Measurements from ENCODE around the gene TEX50. TPM values are rescaled to one million over a fixed set of nuclear protein-coding genes. Genes with fewer than 3 reads are reported as not detected.
"Not testable (repeated sequence)": the region's sequence is repeated elsewhere in the genome, so short reads cannot be mapped to it uniquely, and the experiment has no call there.

TEX50 gene
- total RNA-seq, 1 experiment from 2014 or later, result not detected

- H3K27me3 ChIP-seq (ENCODE audit: insufficient read depth, low read length); H3K4me1 ChIP-seq (ENCODE audit: control insufficient read depth in 1 of 2, insufficient read depth in 2 of 2, low read length in 2 of 2); H3K4me2 ChIP-seq (ENCODE audit: low read length); ATAC-seq; CTCF ChIA-PET; H3K79me2 ChIP-seq (ENCODE audit: insufficient read depth, low read length); H4K20me1 ChIP-seq (ENCODE audit: insufficient read depth); DNase-seq (ENCODE audit: low read depth, low spot score); POLR2A ChIA-PET; BruUV-seq (replicated peaks); RAD21 ChIA-PET (ENCODE audit: low non-redundant PET in 1 of 2, low total read pairs in 2 of 2, uncharacterized antibody in 2 of 2, unreplicated experiment in 2 of 2); intact Hi-C loops (cut with micrococcal nuclease); H3K36me3 ChIP-seq (ENCODE audit: control insufficient read depth in 1 of 2, insufficient read depth in 2 of 2, low read length in 2 of 2); H3K9me3 ChIP-seq (ENCODE audit: control insufficient read depth in 1 of 2, insufficient read depth in 1 of 2, low read depth in 1 of 2, low read length in 2 of 2); H2AFZ ChIP-seq (ENCODE audit: low read depth, low read length, poor library complexity, severe bottlenecking); H3K9me2 ChIP-seq (ENCODE audit: insufficient read depth); H3K9ac ChIP-seq (ENCODE audit: low read length); H3K4me3 ChIP-seq (replicated peaks in 1 of 2; ENCODE audit: low read depth in 1 of 2, low read length in 2 of 2); H3K27ac ChIP-seq (ENCODE audit: low read depth, low read length): not testable (repeated sequence)
Observed at GRCh38 chr1:173680152-173680551, 45.0 kb downstream of the TEX50 start.

GRCh38 chr1:173682184-173682583 is 47.0 kb downstream of the TEX50 start:
- RAD21 ChIA-PET (ENCODE audit: low non-redundant PET in 1 of 2, low total read pairs in 2 of 2, uncharacterized antibody in 2 of 2, unreplicated experiment in 2 of 2), result no interaction called here
- POLR2A ChIA-PET, result no interaction called here
- no peaks in the 10 kb centered on the region for H3K36me3 ChIP-seq (ENCODE audit: control insufficient read depth in 1 of 2, insufficient read depth in 2 of 2, low read length in 2 of 2)
- no peak overlapping the region for H3K9ac ChIP-seq (ENCODE audit: low read length)
- BruUV-seq (replicated peaks), result no TSS peak
- no peak for TF ChIP-seq JUND (IDR thresholded peaks at IDR 0.05)
- no peak for TF ChIP-seq ATF3 (IDR thresholded peaks at IDR 0.05)
- no peak for TF ChIP-seq ELF1 (IDR thresholded peaks at IDR 0.05; ENCODE audit: borderline replicate concordance, low read depth)
- TF ChIP-seq CBX3 (IDR thresholded peaks at IDR 0.05; ENCODE audit: low read depth), result no peak
- no peak for TF ChIP-seq ZBTB33 (IDR thresholded peaks at IDR 0.05; ENCODE audit: extremely low read depth, insufficient replicate concordance, low read length)
- no peak for TF ChIP-seq POLR2A (IDR thresholded peaks at IDR 0.05; ENCODE audit: borderline replicate concordance, extremely low read depth, insufficient read depth, insufficient read length)
- H3K27ac ChIP-seq (ENCODE audit: low read depth, low read length), result no peak overlapping the region
- no peak overlapping the region for H3K4me3 ChIP-seq (replicated peaks in 1 of 2; ENCODE audit: low read depth in 1 of 2, low read length in 2 of 2)
- no peak overlapping the region for H3K4me2 ChIP-seq (ENCODE audit: low read length)
- CTCF ChIA-PET, result interaction anchor here (1.1 kb wide), 1 partner anchor 13 kb away, joined by 3 read pairs; no protein-coding TSS in a partner anchor
- intact Hi-C loops (cut with micrococcal nuclease), result no loop called here
- DNase-seq (ENCODE audit: low read depth, low spot score) (no peak), ATAC-seq (no peak)
- H3K27me3 ChIP-seq (ENCODE audit: insufficient read depth, low read length), result no peaks in the 10 kb centered on the region
- no peaks in the 10 kb centered on the region for H4K20me1 ChIP-seq (ENCODE audit: insufficient read depth)
- no peaks in the 10 kb centered on the region for H3K9me3 ChIP-seq (ENCODE audit: control insufficient read depth in 1 of 2, insufficient read depth in 1 of 2, low read depth in 1 of 2, low read length in 2 of 2)
- H3K4me1 ChIP-seq (ENCODE audit: control insufficient read depth in 1 of 2, insufficient read depth in 2 of 2, low read length in 2 of 2), result no peaks in the 10 kb centered on the region
- no peaks in the 10 kb centered on the region for H3K79me2 ChIP-seq (ENCODE audit: insufficient read depth, low read length)
- H3K9me2 ChIP-seq (ENCODE audit: insufficient read depth), result no peaks in the 10 kb centered on the region
- H2AFZ ChIP-seq (ENCODE audit: low read depth, low read length, poor library complexity, severe bottlenecking), result no peak overlapping the region

GRCh38 chr1:173683838-173684237 is 48.7 kb downstream of the TEX50 start:
- H3K27ac ChIP-seq (ENCODE audit: low read depth, low read length); H2AFZ ChIP-seq (ENCODE audit: low read depth, low read length, poor library complexity, severe bottlenecking); CTCF ChIA-PET; H3K79me2 ChIP-seq (ENCODE audit: insufficient read depth, low read length); H3K4me1 ChIP-seq (ENCODE audit: control insufficient read depth in 1 of 2, insufficient read depth in 2 of 2, low read length in 2 of 2); H3K9me3 ChIP-seq (ENCODE audit: control insufficient read depth in 1 of 2, insufficient read depth in 1 of 2, low read depth in 1 of 2, low read length in 2 of 2); H3K9me2 ChIP-seq (ENCODE audit: insufficient read depth); H4K20me1 ChIP-seq (ENCODE audit: insufficient read depth); intact Hi-C loops (cut with micrococcal nuclease); ATAC-seq; H3K36me3 ChIP-seq (ENCODE audit: control insufficient read depth in 1 of 2, insufficient read depth in 2 of 2, low read length in 2 of 2); H3K4me2 ChIP-seq (ENCODE audit: low read length); H3K9ac ChIP-seq (ENCODE audit: low read length); H3K4me3 ChIP-seq (replicated peaks in 1 of 2; ENCODE audit: low read depth in 1 of 2, low read length in 2 of 2); DNase-seq (ENCODE audit: low read depth, low spot score); H3K27me3 ChIP-seq (ENCODE audit: insufficient read depth, low read length); RAD21 ChIA-PET (ENCODE audit: low non-redundant PET in 1 of 2, low total read pairs in 2 of 2, uncharacterized antibody in 2 of 2, unreplicated experiment in 2 of 2); BruUV-seq (replicated peaks); POLR2A ChIA-PET: not testable (repeated sequence)

- H3K9me3 ChIP-seq (ENCODE audit: control insufficient read depth in 1 of 2, insufficient read depth in 1 of 2, low read depth in 1 of 2, low read length in 2 of 2); H3K4me3 ChIP-seq (replicated peaks in 1 of 2; ENCODE audit: low read depth in 1 of 2, low read length in 2 of 2); DNase-seq (ENCODE audit: low read depth, low spot score); H3K27me3 ChIP-seq (ENCODE audit: insufficient read depth, low read length); H3K27ac ChIP-seq (ENCODE audit: low read depth, low read length); H3K36me3 ChIP-seq (ENCODE audit: control insufficient read depth in 1 of 2, insufficient read depth in 2 of 2, low read length in 2 of 2); intact Hi-C loops (cut with micrococcal nuclease); H3K9me2 ChIP-seq (ENCODE audit: insufficient read depth); H4K20me1 ChIP-seq (ENCODE audit: insufficient read depth); H2AFZ ChIP-seq (ENCODE audit: low read depth, low read length, poor library complexity, severe bottlenecking); H3K4me2 ChIP-seq (ENCODE audit: low read length); H3K9ac ChIP-seq (ENCODE audit: low read length); CTCF ChIA-PET; ATAC-seq; H3K79me2 ChIP-seq (ENCODE audit: insufficient read depth, low read length); BruUV-seq (replicated peaks); POLR2A ChIA-PET; H3K4me1 ChIP-seq (ENCODE audit: control insufficient read depth in 1 of 2, insufficient read depth in 2 of 2, low read length in 2 of 2); RAD21 ChIA-PET (ENCODE audit: low non-redundant PET in 1 of 2, low total read pairs in 2 of 2, uncharacterized antibody in 2 of 2, unreplicated experiment in 2 of 2): not testable (repeated sequence)
Observed at GRCh38 chr1:173685121-173685520, 50.0 kb downstream of the TEX50 start.
